ENCODE data around the gene TXNL4A.

DNA sequence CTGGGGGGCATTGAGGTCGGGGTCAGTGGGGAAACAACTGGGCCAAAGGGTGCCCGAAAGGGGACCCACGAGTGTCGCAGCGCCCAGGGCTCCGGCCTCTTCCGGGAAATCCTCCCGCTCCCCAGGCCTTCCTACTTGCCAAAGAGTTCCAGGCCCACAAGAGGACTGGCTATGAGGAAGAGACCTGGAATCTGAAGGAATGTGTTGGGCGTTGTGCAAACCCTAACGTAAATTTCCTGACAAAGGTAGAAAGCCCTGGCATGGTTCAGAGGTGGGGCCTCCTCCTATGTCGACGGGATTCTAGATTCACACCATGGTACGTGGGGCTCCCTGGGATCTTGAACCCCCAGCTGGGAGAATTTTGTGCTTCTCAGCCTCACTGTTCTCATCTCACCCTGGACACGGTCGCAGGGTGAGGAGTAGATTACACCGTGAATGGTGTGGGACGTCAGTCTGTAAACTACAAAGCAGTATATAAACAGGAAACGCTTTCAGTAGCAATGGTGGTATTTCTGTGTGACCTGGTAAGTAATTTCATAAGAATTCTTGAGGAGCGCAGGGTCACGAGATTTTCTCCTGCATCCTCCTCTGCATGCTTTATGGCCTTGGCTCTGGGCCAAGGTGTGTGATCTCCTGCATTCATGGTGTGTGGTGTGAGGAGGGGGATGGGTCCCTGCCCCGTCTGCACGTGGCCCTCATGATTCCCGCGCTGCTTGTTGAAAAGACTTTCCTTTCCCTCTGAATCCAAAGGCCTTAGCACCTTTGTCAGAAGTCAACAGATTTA is 23.1 kb downstream of the TXNL4A start:
- TF ChIP-seq CTCF (IDR thresholded peaks at IDR 0.05; ENCODE audit: low read depth, low read length) (no peak), POLR2A (IDR thresholded peaks at IDR 0.05; ENCODE audit: extremely low read depth, insufficient read length) (no peak), MYC (IDR thresholded peaks at IDR 0.05; ENCODE audit: low read depth, low read length) (no peak), MAX (IDR thresholded peaks at IDR 0.05; ENCODE audit: low read depth, low read length) (no peak)

Data from NB4 (cell line).